B cell (primary cell): Measurements from ENCODE around the gene ACOT6. TPM values are rescaled to one million over a fixed set of nuclear protein-coding genes. Genes with fewer than 3 reads are reported as not detected.

Source experiments
- ATAC-seq: fragments of 200-7000 bp; cut with Tn5 transposase; one replicate; pipeline ENCODE4 v1.10.0; 2021; ENCODE audit warnings: low read depth, mild to moderate bottlenecking, moderate number of reproducible peaks, moderate library complexity
- CTCF ChIA-PET: fragments of 350-600 bp; sonication (Branson Sonifier 250); formaldehyde crosslinking; loops from one replicate; lab custom pipeline; 2021; ENCODE audit warnings: antibody characterized with exemption, inconsistent platforms; lab: Charles Lee
- POLR2A ChIA-PET: fragments of 350-600 bp; sonication (Branson Sonifier 250); formaldehyde crosslinking; loops from one replicate; lab custom pipeline; 2021; ENCODE audit warnings: antibody characterized with exemption; lab: Charles Lee
- DNase-seq: peaks from one replicate; pipeline ENCODE4 v3.0.0; 2013
- H2AFZ ChIP-seq: 2 replicates; pipeline ENCODE4 v1.6.1; 2012; ENCODE audit warnings: mild to moderate bottlenecking, low read depth, low read length; ENCODE audit not compliant: insufficient read depth, poor library complexity, severe bottlenecking
- H3K27ac ChIP-seq, 2 donors: 1 replicate in 1 of 2; 2 replicates in 1 of 2; pipeline ENCODE4 v1.5.1; 2012 to 2013; ENCODE audit warnings: low read length in 2 of 2, mild to moderate bottlenecking in 2 of 2, moderate library complexity in 1 of 2
- H3K27me3 ChIP-seq, 4 experiments: fragments of 200-600 bp in 1 of 4; sonication (generic) in 1 of 4; replicated peaks in 1 of 4; 1 replicate in 2 of 4; 2 replicates in 2 of 4; pipeline versions ENCODE4 v1.6.1 to v1.7.0; 2013 to 2016; ENCODE audit warnings: low read length in 3 of 4, mild to moderate bottlenecking in 2 of 4, mixed read lengths in 1 of 4, moderate library complexity in 1 of 4; ENCODE audit not compliant: insufficient read depth in 4 of 4, control insufficient read depth in 3 of 4; ENCODE audit errors: control extremely low read depth in 1 of 4
- H3K36me3 ChIP-seq, 2 experiments: replicated peaks in 1 of 2; 1 replicate in 1 of 2; 2 replicates in 1 of 2; pipeline versions ENCODE4 v1.6.1 to v1.7.1; 2013; ENCODE audit warnings: low read length in 1 of 2; ENCODE audit not compliant: insufficient read depth in 2 of 2, control insufficient read depth in 1 of 2; ENCODE audit errors: control extremely low read depth in 1 of 2, extremely low read depth in 1 of 2
- H3K4me1 ChIP-seq, 2 donors: fragments of 200-600 bp in 1 of 2; sonication (generic) in 1 of 2; 1 replicate in 1 of 2; 2 replicates in 1 of 2; pipeline versions ENCODE4 v1.5.1 to v1.6.1; 2013 to 2017; ENCODE audit warnings: low read length in 2 of 2; ENCODE audit not compliant: control insufficient read depth in 2 of 2, insufficient read depth in 2 of 2
- H3K4me2 ChIP-seq: replicated peaks from 2 replicates; pipeline ENCODE3; 2012; ENCODE audit warnings: mild to moderate bottlenecking, low read depth, low read length; ENCODE audit not compliant: poor library complexity, severe bottlenecking
- H3K4me3 ChIP-seq, 5 experiments: fragments of 200-600 bp in 1 of 5; sonication (generic) in 1 of 5; 1 replicate in 3 of 5; 2 replicates in 2 of 5; pipeline versions ENCODE4 v1.5.1 to v1.7.0; 2011 to 2016; ENCODE audit warnings: low read length in 4 of 5, mild to moderate bottlenecking in 4 of 5, low read depth in 2 of 5, control low read depth in 1 of 5, moderate library complexity in 1 of 5; ENCODE audit not compliant: insufficient read depth in 1 of 5; ENCODE audit errors: control extremely low read depth in 1 of 5, extremely low read depth in 1 of 5
- H3K79me2 ChIP-seq: fragments of 200-600 bp; sonication (generic); one replicate; pipeline ENCODE4 v1.6.0; 2016; ENCODE audit warnings: low read length; ENCODE audit not compliant: control insufficient read depth, insufficient read depth
- H3K9ac ChIP-seq: fragments of 200-600 bp; sonication (generic); 2 replicates; pipeline ENCODE4 v1.6.1; 2017; ENCODE audit warnings: mild to moderate bottlenecking, low read length, moderate library complexity
- H3K9me3 ChIP-seq, 3 donors: one replicate each; pipeline versions ENCODE4 v1.6.1 to v1.7.1; 2013; ENCODE audit warnings: low read length in 2 of 3; ENCODE audit not compliant: control insufficient read depth in 2 of 3, insufficient read depth in 1 of 3; ENCODE audit errors: control extremely low read depth in 1 of 3
- H4K20me1 ChIP-seq: 2 replicates; pipeline ENCODE4 v1.6.0; 2012; ENCODE audit warnings: mild to moderate bottlenecking, low read length; ENCODE audit not compliant: insufficient read depth, control insufficient read depth, poor library complexity, severe bottlenecking
- H3K27ac Mint-ChIP-seq: one replicate; pipeline ENCODE4 v1.8.0; 2021; ENCODE audit warnings: mixed read lengths
- H3K27me3 Mint-ChIP-seq: one replicate; pipeline ENCODE4 v1.8.0; 2021; ENCODE audit warnings: mixed read lengths
- H3K4me1 Mint-ChIP-seq: one replicate; pipeline ENCODE4 v1.8.0; 2021; ENCODE audit warnings: mixed read lengths
- H3K4me3 Mint-ChIP-seq: one replicate; pipeline ENCODE4 v1.8.0; 2021; ENCODE audit warnings: mixed read lengths
- H3K9me3 Mint-ChIP-seq: one replicate; pipeline ENCODE4 v1.8.0; 2022; ENCODE audit warnings: mixed read lengths; ENCODE audit not compliant: insufficient read depth
- EZH2 ChIP-seq: IDR thresholded peaks from 2 replicates; pipeline ENCODE4 v1.6.1; 2012; ENCODE audit warnings: borderline replicate concordance, low read depth, mild to moderate bottlenecking, moderate library complexity, low read length; ENCODE audit not compliant: insufficient read depth, poor library complexity, severe bottlenecking
- WGBS: methylation state at CpG from one replicate; pipeline ENCODE4 v1.1.5; 2013; ENCODE audit warnings: missing lambda C conversion rate; ENCODE audit not compliant: insufficient coverage; 5-methylcytosine and 5-hydroxymethylcytosine counted together
- intact Hi-C: fragments of 100-400 bp; cut with micrococcal nuclease; formaldehyde crosslinking; loops from one replicate; pipeline ENCODE4 v1.10.0; 2022
- polyA plus RNA-seq: library from polyadenylated mRNA; depleted of rRNA; stranded (reverse); fragments of >200 nt; gene quantifications from 2 replicates; pipeline ENCODE4 v1.2.3, GENCODE V29; 2012
- total RNA-seq, 2 donors: library from RNA; stranded (reverse); fragments of 120-200 nt in 1 of 2; gene quantifications; 1 replicate in 1 of 2; 2 replicates in 1 of 2; pipeline versions ENCODE4 v1.2.3 to v1.2.4, GENCODE V29; 2013 to 2022
- TF ChIP-seq, protein P1 (sequence below): fragments of 200-600 bp; IDR thresholded peaks from one replicate; pipeline ENCODE4 v1.8.0; 2022; ENCODE audit warnings: antibody characterized with exemption, mild to moderate bottlenecking

Gene ACOT6
- total and polyA plus RNA-seq, 2 donors (not counting 1 experiment from before 2014, with no cell fraction given) = not detected

- H3K27ac ChIP-seq = no peak overlapping the region
- POLR2A ChIA-PET = no interaction called here
- Mint-ChIP-seq H3K4me3 (no peak overlapping the region), H3K9me3 (no peaks in the 10 kb centered on the region), H3K4me1 (peaks cover 5% of the 10 kb centered on the region), H3K27ac (no peak overlapping the region), H3K27me3 (peaks cover 9% of the 10 kb centered on the region)
- DNase-seq (no peak), ATAC-seq (no peak)
- peaks cover 14 to 20% of the 10 kb centered on the region in 2 donors for H3K4me1 ChIP-seq
- H3K27me3 ChIP-seq = peaks cover 0 to 15% (median 3%) of the 10 kb centered on the region in 4 experiments
- no peaks in the 10 kb centered on the region for H3K9me3 ChIP-seq
- TF ChIP-seq EZH2 = no peak
- TF ChIP-seq, protein P1, sequence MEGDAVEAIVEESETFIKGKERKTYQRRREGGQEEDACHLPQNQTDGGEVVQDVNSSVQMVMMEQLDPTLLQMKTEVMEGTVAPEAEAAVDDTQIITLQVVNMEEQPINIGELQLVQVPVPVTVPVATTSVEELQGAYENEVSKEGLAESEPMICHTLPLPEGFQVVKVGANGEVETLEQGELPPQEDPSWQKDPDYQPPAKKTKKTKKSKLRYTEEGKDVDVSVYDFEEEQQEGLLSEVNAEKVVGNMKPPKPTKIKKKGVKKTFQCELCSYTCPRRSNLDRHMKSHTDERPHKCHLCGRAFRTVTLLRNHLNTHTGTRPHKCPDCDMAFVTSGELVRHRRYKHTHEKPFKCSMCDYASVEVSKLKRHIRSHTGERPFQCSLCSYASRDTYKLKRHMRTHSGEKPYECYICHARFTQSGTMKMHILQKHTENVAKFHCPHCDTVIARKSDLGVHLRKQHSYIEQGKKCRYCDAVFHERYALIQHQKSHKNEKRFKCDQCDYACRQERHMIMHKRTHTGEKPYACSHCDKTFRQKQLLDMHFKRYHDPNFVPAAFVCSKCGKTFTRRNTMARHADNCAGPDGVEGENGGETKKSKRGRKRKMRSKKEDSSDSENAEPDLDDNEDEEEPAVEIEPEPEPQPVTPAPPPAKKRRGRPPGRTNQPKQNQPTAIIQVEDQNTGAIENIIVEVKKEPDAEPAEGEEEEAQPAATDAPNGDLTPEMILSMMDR = no peak
- H3K9ac ChIP-seq = no peak overlapping the region
- no peaks in the 10 kb centered on the region for H4K20me1 ChIP-seq
- H3K4me3 ChIP-seq = no peak overlapping the region
- no peaks in the 10 kb centered on the region for H3K79me2 ChIP-seq
- H3K36me3 ChIP-seq = no peaks in the 10 kb centered on the region
- no peak overlapping the region for H2AFZ ChIP-seq
- no peak overlapping the region for H3K4me2 ChIP-seq
- WGBS = 86% methylated on average over 3 of the region's 5 CpGs
- CTCF ChIA-PET = interaction anchor here (0.6 to 1.5 kb wide), 3 partner anchors 12 to 165 kb away, joined by 3 to 5 read pairs (median 5); no protein-coding TSS in a partner anchor
- intact Hi-C loops = no loop called here
Measured at GRCh38 chr14:73637830-73638229, 25.5 kb downstream of the ACOT6 start.

DNA sequence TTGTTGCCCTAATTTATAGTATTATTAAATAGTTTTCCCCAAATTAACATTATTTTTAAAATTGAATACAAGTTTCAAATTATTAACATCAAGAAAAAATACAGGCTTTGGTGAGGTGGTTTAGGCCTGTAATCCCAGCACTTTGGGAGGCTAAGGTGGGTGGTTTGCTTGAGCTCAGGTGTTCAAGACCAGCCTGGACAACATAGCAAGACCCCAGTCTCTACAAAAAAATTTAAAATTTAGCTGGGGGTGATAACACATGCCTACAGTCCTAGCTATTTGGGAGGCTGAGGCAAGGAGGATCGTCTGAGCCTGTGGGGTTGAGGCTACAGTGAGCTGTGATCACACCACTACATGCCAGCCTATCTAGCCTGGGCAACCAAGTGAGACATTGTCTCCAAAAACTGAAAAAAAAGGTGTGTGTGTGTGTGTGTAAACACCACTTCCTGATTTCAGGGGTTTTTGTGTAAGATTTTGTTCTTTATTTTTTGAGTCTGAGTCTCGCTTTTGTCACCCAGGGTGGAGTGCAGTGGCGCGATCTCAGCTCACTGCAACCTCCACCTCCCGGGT lies 28.6 kb downstream of the ACOT6 start:
- Histone ChIP-seq H3K27me3 (no peaks in the 10 kb centered on the region), H3K4me2 (no peak overlapping the region), H4K20me1 (no peaks in the 10 kb centered on the region), H3K4me1 (peaks cover 9 to 19% of the 10 kb centered on the region in 2 donors), H3K27ac (no peak overlapping the region), H3K9me3 (no peaks in the 10 kb centered on the region), H3K79me2 (peaks cover 8% of the 10 kb centered on the region), H3K4me3 (no peak overlapping the region), H2AFZ (no peak overlapping the region), H3K9ac (no peak overlapping the region), H3K36me3 (no peaks in the 10 kb centered on the region)
- Mint-ChIP-seq H3K4me3 (no peak overlapping the region), H3K4me1 (peaks cover 15% of the 10 kb centered on the region), H3K27me3 (no peaks in the 10 kb centered on the region), H3K9me3 (no peaks in the 10 kb centered on the region), H3K27ac (no peak overlapping the region)
- no peak for TF ChIP-seq EZH2
- TF ChIP-seq, protein P1 = no peak
- ATAC-seq (no peak), DNase-seq (peak; percentile 18)
- CTCF ChIA-PET = interaction anchor here (0.7 to 1.2 kb wide), 2 partner anchors 10 to 124 kb away, joined by 3 to 4 read pairs; no protein-coding TSS in a partner anchor
- intact Hi-C loops = loop anchor here (10.0 kb wide), 1 partner anchor 214 kb away; the partner anchor contains the start of gene PTGR2
- POLR2A ChIA-PET = no interaction called here
- no CpG with 5 or more reads among the region's 5 CpGs for WGBS
